ENCODE data around the gene CBR1.

CBR1 gene

DNA sequence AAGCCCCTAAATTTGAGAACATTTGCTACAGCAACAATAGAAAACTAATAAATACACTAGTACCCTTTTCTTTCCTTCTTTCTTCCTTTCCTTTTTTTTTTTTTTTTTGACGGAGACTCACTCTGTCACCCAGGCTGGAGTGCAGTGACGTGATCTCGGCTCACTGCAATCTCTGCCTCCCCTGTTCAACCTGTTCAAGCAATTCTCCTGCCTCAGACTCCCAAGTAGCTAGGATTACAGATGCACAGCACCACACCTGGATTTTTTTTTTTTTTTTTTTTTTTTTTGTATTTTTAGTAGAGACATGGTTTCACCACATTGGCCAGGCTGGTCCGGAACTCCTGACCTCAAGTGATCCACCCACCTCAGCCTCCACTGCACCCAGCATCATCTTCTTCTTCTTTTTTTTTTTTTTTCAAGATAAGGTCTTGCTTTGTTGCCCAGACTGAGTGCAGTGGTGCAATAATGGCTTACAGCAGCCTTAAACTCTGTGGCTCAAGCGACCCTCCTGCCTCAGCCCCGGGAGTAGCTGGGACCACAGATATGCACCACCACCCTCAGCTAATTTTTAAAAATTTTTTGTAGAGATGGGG, 45.4 kb downstream of the CBR1 start:
- no peak for DNase-seq (ENCODE audit: low read depth)

DNA sequence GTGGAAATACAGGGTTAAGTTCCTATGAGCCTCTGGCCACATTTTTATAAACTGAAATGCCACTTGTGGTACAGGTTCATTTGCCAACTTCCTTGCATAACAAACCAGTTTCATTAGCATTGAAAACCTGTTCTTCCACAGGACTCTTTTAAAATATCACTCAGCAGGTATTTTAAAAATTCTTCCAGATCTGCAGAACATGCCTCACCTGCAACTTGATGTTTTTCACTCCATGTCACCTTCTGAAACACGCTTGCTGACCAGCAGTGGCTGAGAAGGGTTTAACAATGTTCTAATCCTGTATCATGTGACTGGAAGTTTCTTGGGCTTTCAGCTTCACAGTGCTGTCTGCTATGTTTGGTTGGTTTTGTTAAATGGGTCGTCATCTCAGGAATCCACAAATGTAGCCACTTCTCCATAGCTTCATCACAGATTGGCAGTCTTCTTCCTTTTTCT, 47.5 kb downstream of the CBR1 start:
- DNase-seq (ENCODE audit: low read depth): no peak

GRCh38 chr21:36120304-36120888, 50.6 kb downstream of the CBR1 start:
- DNase-seq (ENCODE audit: low read depth): no peak
